SU-DHL-6 (cell line): Measurements from ENCODE around the gene TDRD5.

Experiments
- H2AFZ ChIP-seq: fragments of 200-600 bp; sonication (generic); 2 replicates; pipeline ENCODE4 v1.6.1; 2014; ENCODE audit warnings: low read depth, mild to moderate bottlenecking, moderate library complexity, mixed read lengths, antibody characterized with exemption, low read length; ENCODE audit not compliant: severe bottlenecking
- H3F3A ChIP-seq: fragments of 200-600 bp; shearing (Covaris generic); 2 replicates; pipeline ENCODE4 v1.6.0; 2016; ENCODE audit warnings: antibody characterized with exemption, mild to moderate bottlenecking; ENCODE audit not compliant: insufficient read depth
- H3K27ac ChIP-seq: fragments of 200-600 bp; sonication (generic); 2 replicates; pipeline ENCODE4 v1.5.1; 2016; ENCODE audit warnings: low read depth, mild to moderate bottlenecking, low read length, moderate library complexity, mixed read lengths
- H3K27me3 ChIP-seq: fragments of 200-600 bp; sonication (generic), shearing (Covaris generic); 2 replicates; pipeline ENCODE4 v1.6.0; 2014; ENCODE audit warnings: mild to moderate bottlenecking, low read length
- H3K36me3 ChIP-seq: fragments of 200-600 bp; sonication (generic); 2 replicates; pipeline ENCODE4 v1.6.1; 2014; ENCODE audit warnings: mild to moderate bottlenecking, low read length, mixed read lengths
- H3K4me2 ChIP-seq: fragments of 300-600, 200-600 bp; shearing (Covaris generic), sonication (generic); 2 replicates; pipeline ENCODE4 v1.6.0; 2014; ENCODE audit warnings: low read length, low read depth, mild to moderate bottlenecking; ENCODE audit not compliant: poor library complexity, severe bottlenecking
- H3K4me3 ChIP-seq: fragments of 200-600 bp; sonication (generic); 2 replicates; pipeline ENCODE4 v1.5.1; 2014; ENCODE audit warnings: antibody characterized with exemption, low read length, mild to moderate bottlenecking, mixed read lengths; ENCODE audit not compliant: insufficient read depth, poor library complexity, severe bottlenecking
- H3K79me2 ChIP-seq: fragments of 200-600 bp; sonication (generic); 2 replicates; pipeline ENCODE4 v1.6.1; 2014; ENCODE audit warnings: mild to moderate bottlenecking, low read length, moderate library complexity; ENCODE audit not compliant: insufficient read depth
- H3K9ac ChIP-seq: fragments of 200-600 bp; sonication (generic); 2 replicates; pipeline ENCODE4 v1.7.0; 2014; ENCODE audit warnings: mild to moderate bottlenecking, low read length
- H3K9me2 ChIP-seq: fragments of 200-600 bp; sonication (generic); replicated peaks from 2 replicates; pipeline ENCODE4 v1.6.1; 2014; ENCODE audit warnings: low read length; ENCODE audit not compliant: insufficient read depth
- H3K9me3 ChIP-seq: fragments of 200-600 bp; sonication (generic); 2 replicates; pipeline ENCODE4 v1.6.1; 2014; ENCODE audit warnings: low read length, mixed read lengths; ENCODE audit not compliant: insufficient read depth
- H4K20me1 ChIP-seq: fragments of 200-600 bp; sonication (generic); 2 replicates; pipeline ENCODE4 v1.6.1; 2014; ENCODE audit warnings: low read depth, mild to moderate bottlenecking, antibody characterized with exemption, low read length, moderate library complexity, mixed read lengths
- EZH2phosphoT487 ChIP-seq: fragments of 200-600 bp; sonication (generic), shearing (Covaris generic); conservative IDR thresholded peaks from 2 replicates; pipeline ENCODE4 v1.6.1; 2018; ENCODE audit warnings: mild to moderate bottlenecking, antibody characterized with exemption, low read length, moderate library complexity, mixed read lengths
- TF ChIP-seq, protein P1 (sequence below): fragments of 200-600 bp; sonication (generic); IDR thresholded peaks from one replicate; pipeline ENCODE4 v1.5.1; 2017; ENCODE audit warnings: antibody characterized with exemption, mild to moderate bottlenecking, low read length, moderate library complexity; ENCODE audit not compliant: insufficient read depth, poor library complexity, severe bottlenecking

Gene TDRD5

DNA sequence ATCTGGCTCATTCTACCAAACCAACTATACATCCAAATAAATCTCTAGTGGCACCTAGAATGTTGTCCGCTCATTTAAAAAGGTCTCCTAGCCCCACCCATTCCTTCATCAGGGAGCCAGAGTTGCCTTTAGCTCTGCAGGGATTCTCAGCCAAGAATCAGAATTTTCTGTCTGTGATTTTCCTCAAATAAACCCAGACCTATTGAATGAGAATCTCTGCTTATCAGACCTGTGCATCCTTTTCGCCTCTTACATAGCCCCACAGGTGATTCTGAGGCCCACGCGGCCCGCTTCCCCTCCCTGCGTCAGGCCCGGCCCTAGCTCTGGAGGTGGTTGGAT is 410 bp upstream of the TDRD5 start:
- H3K4me2 ChIP-seq: no peak overlapping the region
- no peak overlapping the region for H3K9ac ChIP-seq
- no peaks in the 10 kb centered on the region for H3K79me2 ChIP-seq
- H2AFZ ChIP-seq: no peak overlapping the region
- no peaks in the 10 kb centered on the region for H4K20me1 ChIP-seq
- no peaks in the 10 kb centered on the region for H3F3A ChIP-seq
- H3K9me2 ChIP-seq: no peaks in the 10 kb centered on the region
- H3K4me3 ChIP-seq: no peak overlapping the region
- no peak overlapping the region for H3K27ac ChIP-seq
- no peaks in the 10 kb centered on the region for H3K36me3 ChIP-seq
- TF ChIP-seq, protein P1, sequence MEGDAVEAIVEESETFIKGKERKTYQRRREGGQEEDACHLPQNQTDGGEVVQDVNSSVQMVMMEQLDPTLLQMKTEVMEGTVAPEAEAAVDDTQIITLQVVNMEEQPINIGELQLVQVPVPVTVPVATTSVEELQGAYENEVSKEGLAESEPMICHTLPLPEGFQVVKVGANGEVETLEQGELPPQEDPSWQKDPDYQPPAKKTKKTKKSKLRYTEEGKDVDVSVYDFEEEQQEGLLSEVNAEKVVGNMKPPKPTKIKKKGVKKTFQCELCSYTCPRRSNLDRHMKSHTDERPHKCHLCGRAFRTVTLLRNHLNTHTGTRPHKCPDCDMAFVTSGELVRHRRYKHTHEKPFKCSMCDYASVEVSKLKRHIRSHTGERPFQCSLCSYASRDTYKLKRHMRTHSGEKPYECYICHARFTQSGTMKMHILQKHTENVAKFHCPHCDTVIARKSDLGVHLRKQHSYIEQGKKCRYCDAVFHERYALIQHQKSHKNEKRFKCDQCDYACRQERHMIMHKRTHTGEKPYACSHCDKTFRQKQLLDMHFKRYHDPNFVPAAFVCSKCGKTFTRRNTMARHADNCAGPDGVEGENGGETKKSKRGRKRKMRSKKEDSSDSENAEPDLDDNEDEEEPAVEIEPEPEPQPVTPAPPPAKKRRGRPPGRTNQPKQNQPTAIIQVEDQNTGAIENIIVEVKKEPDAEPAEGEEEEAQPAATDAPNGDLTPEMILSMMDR: no peak
- no peak for TF ChIP-seq EZH2phosphoT487
- no peaks in the 10 kb centered on the region for H3K9me3 ChIP-seq
- H3K27me3 ChIP-seq: no peaks in the 10 kb centered on the region

DNA sequence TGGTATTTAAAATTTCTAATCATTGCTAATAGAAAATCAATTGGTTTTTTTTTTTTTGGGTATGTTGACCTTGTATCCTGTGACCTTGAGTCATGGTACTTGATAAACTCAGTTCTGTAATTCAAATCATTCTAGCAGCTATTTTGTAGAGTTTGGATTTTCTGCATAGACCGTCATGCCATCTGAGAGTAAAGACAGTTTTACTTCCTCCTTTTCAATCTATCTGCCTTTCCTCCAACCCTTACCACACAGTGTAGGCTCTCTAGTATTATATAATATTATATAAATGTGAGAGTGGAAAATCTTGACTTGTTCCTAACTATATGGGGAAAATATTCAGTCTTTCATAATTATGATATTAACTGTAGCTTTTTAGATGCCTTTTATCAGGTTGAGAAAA is 7.0 kb downstream of the TDRD5 start:
- H3K9ac ChIP-seq: no peak overlapping the region
- H3K4me3 ChIP-seq: no peak overlapping the region
- H3K9me2 ChIP-seq: no peaks in the 10 kb centered on the region
- no peak overlapping the region for H3K27ac ChIP-seq
- H4K20me1 ChIP-seq: no peaks in the 10 kb centered on the region
- H3K36me3 ChIP-seq: no peaks in the 10 kb centered on the region
- H2AFZ ChIP-seq: no peak overlapping the region
- no peaks in the 10 kb centered on the region for H3K9me3 ChIP-seq
- H3K27me3 ChIP-seq: no peaks in the 10 kb centered on the region
- no peak for TF ChIP-seq EZH2phosphoT487
- TF ChIP-seq, protein P1: no peak
- H3K79me2 ChIP-seq: no peaks in the 10 kb centered on the region
- no peaks in the 10 kb centered on the region for H3F3A ChIP-seq
- no peak overlapping the region for H3K4me2 ChIP-seq

DNA sequence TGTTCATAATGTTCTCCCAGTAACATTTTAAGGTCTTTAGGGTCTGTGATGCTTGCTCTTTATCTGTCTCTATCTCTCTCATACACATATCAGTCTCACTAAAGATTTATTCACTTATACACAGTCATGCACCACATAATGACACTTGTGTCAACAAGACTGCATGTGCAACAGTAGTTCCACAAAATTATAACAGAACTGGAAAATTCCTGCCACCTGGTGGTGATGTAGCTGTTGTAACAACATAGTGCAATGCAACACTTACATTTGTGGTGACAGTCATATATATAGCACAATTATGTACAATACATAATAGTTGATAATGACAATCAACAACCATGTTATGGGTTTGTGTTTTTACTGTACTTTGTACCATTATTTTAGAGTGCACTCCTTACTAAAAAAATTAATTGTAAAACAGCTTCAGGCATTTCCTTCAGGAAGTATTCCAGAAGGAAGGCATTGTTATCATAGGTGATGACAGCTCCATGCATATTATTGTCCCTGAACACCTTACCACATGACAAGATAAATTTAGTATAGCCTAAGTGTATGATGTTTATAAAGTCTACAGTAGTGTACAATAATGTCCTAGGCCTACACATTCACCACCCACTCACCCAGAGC is 8.1 kb downstream of the TDRD5 start:
- H3K4me3 ChIP-seq: no peak overlapping the region
- H3K9me3 ChIP-seq: no peaks in the 10 kb centered on the region
- TF ChIP-seq, protein P1: peak; percentile 55
- TF ChIP-seq EZH2phosphoT487: no peak
- H2AFZ ChIP-seq: no peak overlapping the region
- no peaks in the 10 kb centered on the region for H3F3A ChIP-seq
- no peaks in the 10 kb centered on the region for H3K36me3 ChIP-seq
- no peaks in the 10 kb centered on the region for H3K9me2 ChIP-seq
- no peak overlapping the region for H3K27ac ChIP-seq
- H3K4me2 ChIP-seq: no peak overlapping the region
- no peak overlapping the region for H3K9ac ChIP-seq
- no peaks in the 10 kb centered on the region for H3K79me2 ChIP-seq
- no peaks in the 10 kb centered on the region for H4K20me1 ChIP-seq
- no peaks in the 10 kb centered on the region for H3K27me3 ChIP-seq

DNA sequence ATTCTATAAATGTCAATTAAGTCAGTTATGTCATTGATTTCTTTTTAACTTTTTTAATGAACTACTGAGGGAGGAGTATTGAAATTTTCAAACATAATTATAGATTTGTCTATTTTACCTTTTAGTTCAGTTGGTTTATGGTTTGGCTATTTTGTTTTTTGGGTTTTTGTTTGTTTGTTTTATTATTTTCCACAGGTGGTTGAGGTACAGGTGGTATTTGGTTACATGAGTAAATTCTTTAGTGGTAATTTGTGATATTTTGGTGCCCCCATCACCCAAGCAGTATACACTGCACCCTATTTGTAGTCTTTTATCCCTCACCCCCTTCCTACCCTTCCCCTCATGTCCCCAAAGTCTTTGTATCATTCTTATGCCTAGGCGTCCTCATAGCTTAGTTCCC is 9.5 kb downstream of the TDRD5 start:
- Histone ChIP-seq H3K27ac (no peak overlapping the region), H3K4me3 (no peak overlapping the region), H3K79me2 (no peaks in the 10 kb centered on the region), H3K9ac (no peak overlapping the region), H3K4me2 (no peak overlapping the region), H3F3A (no peaks in the 10 kb centered on the region), H3K36me3 (no peaks in the 10 kb centered on the region), H3K27me3 (no peaks in the 10 kb centered on the region), H3K9me2 (no peaks in the 10 kb centered on the region), H4K20me1 (no peaks in the 10 kb centered on the region), H3K9me3 (no peaks in the 10 kb centered on the region), H2AFZ (no peak overlapping the region)
- TF ChIP-seq EZH2phosphoT487: no peak
- TF ChIP-seq, protein P1: no peak
